GM20000 (cell line): ENCODE measurements around the gene REPS2.

ENCODE experiments used
- DNase-seq: peaks from one replicate; pipeline ENCODE4 v3.0.0; 2012; ENCODE audit warnings: low spot score
- CTCF ChIP-seq: IDR thresholded peaks from 2 replicates; pipeline ENCODE4 v1.5.1; 2012; ENCODE audit warnings: mild to moderate bottlenecking, control low read depth; ENCODE audit errors: extremely low read depth, missing control alignments

The REPS2 gene

GRCh38 chrX:17005712-17006368, 59.4 kb downstream of the REPS2 start:
- no peak for DNase-seq
- TF ChIP-seq CTCF = no peak

GRCh38 chrX:17007134-17007768, 60.8 kb downstream of the REPS2 start:
- DNase-seq = peak; percentile 6
- peak; percentile 23 for TF ChIP-seq CTCF

GRCh38 chrX:17009856-17010625, 63.6 kb downstream of the REPS2 start:
- no peak for TF ChIP-seq CTCF
- DNase-seq = no peak

DNA sequence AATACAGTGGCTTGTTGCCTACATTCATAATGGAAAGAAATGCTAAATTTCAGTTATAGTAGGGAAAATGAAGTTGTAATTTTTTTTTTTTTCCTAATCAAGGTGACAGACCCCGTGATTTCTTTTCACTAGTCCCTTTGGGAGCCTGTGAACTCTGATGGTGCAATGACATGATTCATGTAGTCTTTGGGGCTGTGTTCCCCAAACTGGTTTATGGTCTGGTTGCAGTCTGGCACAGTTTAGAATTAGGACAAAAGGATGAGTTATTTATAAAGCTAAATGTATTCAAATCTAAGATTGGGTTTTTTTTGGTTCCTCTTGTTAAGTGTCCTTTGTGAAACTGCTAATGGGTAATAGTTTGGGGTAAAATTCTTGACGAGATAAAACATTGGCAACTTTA, 66.0 kb downstream of the REPS2 start:
- no peak for DNase-seq
- TF ChIP-seq CTCF = no peak

DNA sequence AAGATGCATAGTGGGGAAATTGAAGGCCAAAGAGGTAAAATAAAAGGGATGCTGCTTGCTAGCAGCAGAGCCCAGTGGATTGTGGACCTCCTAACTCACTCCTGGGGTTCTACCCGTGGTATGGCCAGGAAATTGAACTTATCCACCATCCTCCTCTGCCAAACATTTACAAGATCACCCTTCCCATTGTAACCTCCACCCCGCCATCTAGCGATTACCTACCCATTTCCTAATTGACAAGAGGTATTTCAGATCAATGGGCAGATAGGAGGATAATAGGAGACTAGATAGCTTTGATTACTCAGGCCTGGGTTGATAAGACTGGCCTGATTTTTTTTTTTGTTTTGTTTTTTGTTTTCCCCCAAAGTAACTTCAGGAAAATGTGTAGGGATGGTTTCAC, 67.8 kb downstream of the REPS2 start:
- DNase-seq = no peak
- no peak for TF ChIP-seq CTCF

DNA sequence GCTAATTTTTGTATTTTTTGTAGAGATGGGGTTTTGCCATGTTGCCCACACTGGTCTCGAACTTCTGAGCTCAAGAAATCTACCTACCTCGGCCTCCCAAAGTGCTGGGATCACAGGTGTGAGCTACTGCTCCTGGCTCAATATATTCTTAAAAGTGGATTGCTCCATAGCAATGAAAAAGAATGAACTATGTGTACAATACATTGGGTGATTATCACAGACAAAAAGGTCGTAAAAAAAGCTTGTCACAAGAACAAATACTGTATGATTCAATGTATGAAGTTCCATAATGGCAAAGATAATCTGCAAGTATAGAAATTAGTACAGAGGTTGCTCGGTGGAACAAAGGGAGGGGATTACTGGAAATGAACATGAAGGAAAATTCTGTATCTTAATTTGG, 70.7 kb downstream of the REPS2 start:
- DNase-seq = no peak
- no peak for TF ChIP-seq CTCF

DNA sequence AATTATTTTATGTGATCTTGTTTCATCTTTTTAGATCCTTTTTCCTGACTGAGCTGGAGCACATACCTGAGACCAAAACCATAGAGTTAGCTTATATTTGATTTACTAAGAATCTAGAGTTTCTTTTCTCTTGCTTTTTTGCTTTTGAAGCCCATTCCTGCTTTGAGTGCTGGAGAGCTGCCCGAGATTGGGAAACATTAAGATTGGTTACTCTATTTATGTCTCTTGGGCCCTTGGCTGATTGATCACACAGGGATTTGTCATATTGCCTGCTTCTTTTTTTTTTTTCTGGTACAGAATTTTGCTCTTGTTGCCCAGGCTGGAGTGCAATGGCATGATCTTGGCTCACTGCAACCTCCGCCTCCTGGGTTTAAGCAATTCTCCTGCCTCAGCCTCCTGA, 73.9 kb downstream of the REPS2 start:
- TF ChIP-seq CTCF = no peak
- no peak for DNase-seq
